ENCODE data around the gene PRDM2.

DNA sequence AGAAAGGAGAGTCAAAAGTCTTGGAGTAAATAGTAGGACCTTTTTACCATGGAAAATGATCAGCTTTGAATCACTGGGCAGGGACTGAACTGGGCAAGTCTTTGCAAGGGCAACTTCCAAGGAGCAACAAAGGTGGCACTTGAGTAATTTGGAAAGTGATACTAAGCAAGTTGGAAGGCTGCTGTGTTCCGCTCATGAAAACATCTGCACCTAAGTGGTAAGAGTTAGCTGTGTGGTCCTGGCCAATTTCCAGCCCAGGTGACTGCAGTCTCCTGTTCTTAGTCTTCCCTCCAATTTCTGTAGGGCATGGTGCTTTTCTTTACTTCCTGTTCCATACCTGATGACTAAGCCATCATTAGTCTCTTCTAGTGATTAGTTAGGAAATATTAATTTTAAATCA is 35.5 kb upstream of the PRDM2 start:
- TF ChIP-seq EP300 (IDR thresholded peaks at IDR 0.05), result no peak
- TF ChIP-seq, protein P1, sequence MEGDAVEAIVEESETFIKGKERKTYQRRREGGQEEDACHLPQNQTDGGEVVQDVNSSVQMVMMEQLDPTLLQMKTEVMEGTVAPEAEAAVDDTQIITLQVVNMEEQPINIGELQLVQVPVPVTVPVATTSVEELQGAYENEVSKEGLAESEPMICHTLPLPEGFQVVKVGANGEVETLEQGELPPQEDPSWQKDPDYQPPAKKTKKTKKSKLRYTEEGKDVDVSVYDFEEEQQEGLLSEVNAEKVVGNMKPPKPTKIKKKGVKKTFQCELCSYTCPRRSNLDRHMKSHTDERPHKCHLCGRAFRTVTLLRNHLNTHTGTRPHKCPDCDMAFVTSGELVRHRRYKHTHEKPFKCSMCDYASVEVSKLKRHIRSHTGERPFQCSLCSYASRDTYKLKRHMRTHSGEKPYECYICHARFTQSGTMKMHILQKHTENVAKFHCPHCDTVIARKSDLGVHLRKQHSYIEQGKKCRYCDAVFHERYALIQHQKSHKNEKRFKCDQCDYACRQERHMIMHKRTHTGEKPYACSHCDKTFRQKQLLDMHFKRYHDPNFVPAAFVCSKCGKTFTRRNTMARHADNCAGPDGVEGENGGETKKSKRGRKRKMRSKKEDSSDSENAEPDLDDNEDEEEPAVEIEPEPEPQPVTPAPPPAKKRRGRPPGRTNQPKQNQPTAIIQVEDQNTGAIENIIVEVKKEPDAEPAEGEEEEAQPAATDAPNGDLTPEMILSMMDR (IDR thresholded peaks at IDR 0.05), result no peak
- no peak for TF ChIP-seq POLR2A (IDR thresholded peaks at IDR 0.05)

Data from sigmoid colon (tissue), 4 donors.